Pancreas (tissue), 10 donors: ENCODE data around the gene IMMT. TPM values are rescaled to one million over a fixed set of nuclear protein-coding genes. Genes with fewer than 3 reads are reported as not detected.
"Not testable (repeated sequence)": the region's sequence is repeated elsewhere in the genome, so short reads cannot be mapped to it uniquely, and the experiment has no call there.

Experiments used
- ATAC-seq, 4 donors: fragments of 200-7000 bp; cut with Tn5 transposase; one replicate each; pipeline versions ENCODE4 v1.8.0 to v1.9.1; 2020; ENCODE audit warnings: mild to moderate bottlenecking in 4 of 4, moderate library complexity in 4 of 4
- DNase-seq, 6 donors: peaks; one replicate each; pipeline ENCODE4 v3.0.0-alpha.2; 2020
- FAIRE-seq: peaks from 2 replicates; lab custom pipeline; 2012; peaks lifted over from hg19 to GRCh38; lab: Jason Lieb, UNC
- H3K27ac ChIP-seq, 4 donors: fragments of 200-600 bp; sonication (generic); 1 replicate in 3 of 4; 2 replicates in 1 of 4; pipeline versions ENCODE4 v1.5.0 to v1.8.0; 2020
- H3K27me3 ChIP-seq, 4 donors: fragments of 200-600 bp; one replicate each; pipeline ENCODE4 v1.8.0; 2021
- H3K36me3 ChIP-seq, 3 donors: fragments of 200-600 bp; sonication (generic) in 1 of 3; one replicate each; pipeline versions ENCODE4 v1.5.0 to v1.8.0; 2020 to 2021
- H3K4me1 ChIP-seq, 3 donors: fragments of 200-600 bp; one replicate each; pipeline ENCODE4 v1.8.0; 2021
- H3K4me3 ChIP-seq, 4 donors: fragments of 200-600 bp; sonication (generic) in 2 of 4; one replicate each; pipeline versions ENCODE4 v1.5.0 to v1.8.0; 2020 to 2021
- H3K9me3 ChIP-seq, 4 donors: fragments of 200-600 bp; one replicate each; pipeline ENCODE4 v1.8.0; 2021
- WGBS, 2 donors: extraction: QIAGEN DNeasy Blood & Tissue Kit; methylation state at CpG; one replicate each; pipeline ENCODE4 v1.1.7; 2013; 5-methylcytosine and 5-hydroxymethylcytosine counted together
- intact Hi-C, 3 donors: fragments of 100-400 bp; cut with DNase I; formaldehyde crosslinking; loops; one replicate each; pipeline versions ENCODE4 v1.11.1 to v1.14.2; 2022
- polyA plus RNA-seq, 2 donors: library from polyadenylated mRNA; stranded (reverse); fragments of 200-250 nt; gene quantifications; one replicate each; pipeline ENCODE4 v1.2.3, GENCODE V29; 2013
- total RNA-seq, 6 donors: library from RNA; stranded (reverse); fragmentation: NEBNext Ultra II Directional in 4 of 6; extraction: Animal tissue kit (Norgen Biotek cat#: 25700) in 4 of 6; gene quantifications; one replicate each; pipeline versions ENCODE4 v1.2.1 to v1.2.4, GENCODE V29; 2021 to 2023
- TF ChIP-seq, protein P1 (sequence below), 4 donors: fragments of 200-600 bp; sonication (generic) in 3 of 4; IDR thresholded peaks; one replicate each; pipeline versions ENCODE4 v1.5.0 to v1.8.0; 2021; ENCODE audit warnings: antibody characterized with exemption in 4 of 4
- donor health status: healthy with polysubstance abuse.
- donor health status: DM: no; HTN: no; CAD: no; lungs with moderate emphysema.
- donor health status: DM: no; HTN: no; CAD: no.
- donor health status: control.
- donor health status: control.
- donor health status: Bipolar disorder and iron deficiency.
- donor health status: DM: yes; HTN: yes; CAD: no.
- donor health status: DM: no; HTN: no; CAD: no.
- donor health status: DM: no; HTN: no; CAD: no.
- donor health status: DM: yes; HTN: yes; CAD: no.

IMMT gene
- total and polyA plus RNA-seq, 8 donors = 18.1 to 44.5 (median 37.7) TPM

DNA sequence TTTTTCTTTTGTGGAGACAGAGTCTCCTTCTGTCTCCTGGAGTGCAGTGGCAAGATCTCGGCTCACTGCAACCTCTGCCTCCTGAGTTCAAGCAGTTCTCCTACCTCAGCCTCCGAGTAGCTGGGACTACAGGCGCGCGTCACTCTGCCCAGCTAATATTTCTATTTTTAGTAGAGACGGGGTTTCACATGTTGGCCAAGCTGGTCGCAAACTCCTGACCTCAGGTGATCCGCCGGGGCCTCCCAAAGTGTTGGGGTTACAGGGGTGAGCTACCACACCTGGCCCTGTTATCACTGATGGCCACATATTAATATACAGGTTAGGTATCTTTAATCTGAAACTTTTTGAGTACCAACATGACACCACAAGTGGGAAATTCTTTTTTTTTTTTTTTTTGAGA lies 7.4 kb upstream of the IMMT start:
- H3K27me3 ChIP-seq = no peaks in the 10 kb centered on the region
- H3K36me3 ChIP-seq = peaks cover 0 to 19% (median 3%) of the 10 kb centered on the region in 3 donors
- TF ChIP-seq, protein P1, sequence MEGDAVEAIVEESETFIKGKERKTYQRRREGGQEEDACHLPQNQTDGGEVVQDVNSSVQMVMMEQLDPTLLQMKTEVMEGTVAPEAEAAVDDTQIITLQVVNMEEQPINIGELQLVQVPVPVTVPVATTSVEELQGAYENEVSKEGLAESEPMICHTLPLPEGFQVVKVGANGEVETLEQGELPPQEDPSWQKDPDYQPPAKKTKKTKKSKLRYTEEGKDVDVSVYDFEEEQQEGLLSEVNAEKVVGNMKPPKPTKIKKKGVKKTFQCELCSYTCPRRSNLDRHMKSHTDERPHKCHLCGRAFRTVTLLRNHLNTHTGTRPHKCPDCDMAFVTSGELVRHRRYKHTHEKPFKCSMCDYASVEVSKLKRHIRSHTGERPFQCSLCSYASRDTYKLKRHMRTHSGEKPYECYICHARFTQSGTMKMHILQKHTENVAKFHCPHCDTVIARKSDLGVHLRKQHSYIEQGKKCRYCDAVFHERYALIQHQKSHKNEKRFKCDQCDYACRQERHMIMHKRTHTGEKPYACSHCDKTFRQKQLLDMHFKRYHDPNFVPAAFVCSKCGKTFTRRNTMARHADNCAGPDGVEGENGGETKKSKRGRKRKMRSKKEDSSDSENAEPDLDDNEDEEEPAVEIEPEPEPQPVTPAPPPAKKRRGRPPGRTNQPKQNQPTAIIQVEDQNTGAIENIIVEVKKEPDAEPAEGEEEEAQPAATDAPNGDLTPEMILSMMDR (IDR thresholded peaks at IDR 0.05) = no peak
- intact Hi-C loops = no loop called here
- H3K27ac ChIP-seq = no peak overlapping the region
- DNase-seq (no peak), ATAC-seq (no peak), FAIRE-seq (no peak)
- no peak overlapping the region for H3K4me3 ChIP-seq
- H3K4me1 ChIP-seq = peaks cover 0 to 20% (median 0%) of the 10 kb centered on the region in 3 donors
- H3K9me3 ChIP-seq = no peaks in the 10 kb centered on the region
- WGBS, 2 donors = 87 to 91% methylated on average over 9 of the region's 9 CpGs

GRCh38 chr2:86202336-86202692 lies 7.1 kb upstream of the IMMT start:
- FAIRE-seq (no peak), DNase-seq (no peak), ATAC-seq (no peak)
- no peak overlapping the region for H3K27ac ChIP-seq
- no peak overlapping the region for H3K4me3 ChIP-seq
- intact Hi-C loops = no loop called here
- peaks cover 0 to 20% (median 0%) of the 10 kb centered on the region in 3 donors for H3K4me1 ChIP-seq
- H3K27me3 ChIP-seq = no peaks in the 10 kb centered on the region
- H3K36me3 ChIP-seq = peaks cover 0 to 15% (median 0%) of the 10 kb centered on the region in 3 donors
- no peaks in the 10 kb centered on the region for H3K9me3 ChIP-seq
- TF ChIP-seq, protein P1 (IDR thresholded peaks at IDR 0.05) = no peak
- WGBS, 2 donors = 60 to 66% methylated on average over 2 of the region's 2 CpGs

DNA sequence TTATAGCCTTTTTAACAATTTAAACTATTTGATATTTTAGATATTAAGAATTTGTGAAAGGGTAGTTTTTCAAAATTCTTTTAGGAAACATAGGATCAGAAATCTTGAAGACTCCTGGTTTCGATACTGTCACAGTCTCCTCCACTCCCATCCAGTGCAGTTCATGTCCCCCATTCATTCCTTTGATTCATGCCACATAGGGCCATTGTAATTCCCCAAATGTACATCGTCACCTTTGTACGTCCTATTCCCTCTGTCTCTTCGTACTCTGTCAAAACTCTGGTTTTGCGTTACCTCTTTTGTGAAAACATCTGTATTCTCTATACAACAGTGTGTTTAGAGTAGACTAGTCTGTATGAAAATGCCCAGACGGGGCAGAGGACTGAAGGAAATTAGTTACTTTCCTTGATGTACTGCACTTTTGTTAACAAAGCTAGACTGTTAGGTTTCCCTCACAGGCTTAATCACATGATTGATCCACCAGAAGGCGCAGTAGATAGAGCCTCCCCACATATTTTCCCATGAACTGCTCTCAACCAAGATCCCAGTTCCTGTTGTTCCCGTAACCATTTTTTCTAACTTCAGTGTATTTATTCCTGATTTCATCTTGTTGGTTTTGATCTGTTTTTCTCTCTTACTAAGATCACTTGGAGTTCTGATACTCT lies 6.5 kb upstream of the IMMT start:
- TF ChIP-seq, protein P1 (IDR thresholded peaks at IDR 0.05) = no peak
- Histone ChIP-seq H3K27ac (no peak overlapping the region), H3K4me3 (no peak overlapping the region), H3K9me3 (no peaks in the 10 kb centered on the region), H3K27me3 (no peaks in the 10 kb centered on the region), H3K36me3 (peaks cover 0 to 10% (median 0%) of the 10 kb centered on the region in 3 donors), H3K4me1 (peaks cover 0 to 20% (median 0%) of the 10 kb centered on the region in 3 donors)
- intact Hi-C loops = no loop called here
- peak in 1 of 4 donors; percentile 42 for ATAC-seq
- 53 to 66% methylated on average over 8 of the region's 8 CpGs for WGBS, 2 donors
- FAIRE-seq = no peak
- DNase-seq = no peak

DNA sequence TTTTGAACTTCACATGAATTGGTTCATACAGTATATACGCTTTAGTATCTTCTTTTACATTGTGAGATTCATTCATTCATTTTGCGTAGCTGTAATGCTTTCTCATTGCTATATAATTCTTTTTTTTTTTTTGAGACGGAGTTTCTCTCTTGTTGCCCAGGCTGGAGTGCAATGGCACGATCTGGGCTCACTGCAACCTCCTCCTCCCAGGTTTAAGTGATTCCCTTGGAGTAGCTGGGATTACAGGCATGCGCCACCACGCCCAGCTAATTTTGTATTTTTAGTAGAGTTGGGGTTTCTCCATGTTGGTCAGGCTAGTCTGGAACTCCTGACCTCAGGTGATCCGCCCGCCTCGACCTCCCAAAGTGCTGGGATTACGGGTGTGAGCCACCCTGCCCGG lies 5.3 kb upstream of the IMMT start:
- ATAC-seq, intact Hi-C loops, H3K27ac ChIP-seq, DNase-seq, H3K9me3 ChIP-seq, FAIRE-seq, H3K36me3 ChIP-seq, H3K27me3 ChIP-seq: not testable (repeated sequence)
- Histone ChIP-seq H3K4me3 (peak overlapping the region in 1 of 4 donors; percentile 80), H3K4me1 (peaks cover 0 to 29% (median 0%) of the 10 kb centered on the region in 3 donors)
- whole genome bisulfite sequencing, 2 donors = 74 to 77% methylated on average over 11 of the region's 11 CpGs

- 0 to 1% methylated on average over 8 of the region's 8 CpGs for WGBS, 2 donors
- DNase-seq (no peak), ATAC-seq (no peak), FAIRE-seq (no peak)
- no peaks in the 10 kb centered on the region for H3K27me3 ChIP-seq
- H3K27ac ChIP-seq = peak overlapping the region in 3 of 4 donors; percentile 29 to 76 (median 72)
- intact Hi-C loops = no loop called here
- H3K36me3 ChIP-seq = no peaks in the 10 kb centered on the region
- TF ChIP-seq, protein P1 (IDR thresholded peaks at IDR 0.05) = no peak
- peak overlapping the region; percentile 42 to 80 (median 64) for H3K4me3 ChIP-seq
- H3K4me1 ChIP-seq = peaks cover 0 to 29% (median 0%) of the 10 kb centered on the region in 3 donors
- no peaks in the 10 kb centered on the region for H3K9me3 ChIP-seq
Measured at GRCh38 chr2:86199834-86200177, 4.5 kb upstream of the IMMT start.
